C4-2B (cell line): ENCODE results near the gene MITF.

Source experiments
- ZFX ChIP-seq: fragments of 450-650 bp; IDR thresholded peaks from 2 replicates; pipeline ENCODE4 v1.6.1; 2017
- TF ChIP-seq, protein P1 (sequence below): fragments of 450-650 bp; conservative IDR thresholded peaks from 2 replicates; pipeline ENCODE4 v1.5.1; 2017; ENCODE audit warnings: mild to moderate bottlenecking

- TF ChIP-seq, protein P1, sequence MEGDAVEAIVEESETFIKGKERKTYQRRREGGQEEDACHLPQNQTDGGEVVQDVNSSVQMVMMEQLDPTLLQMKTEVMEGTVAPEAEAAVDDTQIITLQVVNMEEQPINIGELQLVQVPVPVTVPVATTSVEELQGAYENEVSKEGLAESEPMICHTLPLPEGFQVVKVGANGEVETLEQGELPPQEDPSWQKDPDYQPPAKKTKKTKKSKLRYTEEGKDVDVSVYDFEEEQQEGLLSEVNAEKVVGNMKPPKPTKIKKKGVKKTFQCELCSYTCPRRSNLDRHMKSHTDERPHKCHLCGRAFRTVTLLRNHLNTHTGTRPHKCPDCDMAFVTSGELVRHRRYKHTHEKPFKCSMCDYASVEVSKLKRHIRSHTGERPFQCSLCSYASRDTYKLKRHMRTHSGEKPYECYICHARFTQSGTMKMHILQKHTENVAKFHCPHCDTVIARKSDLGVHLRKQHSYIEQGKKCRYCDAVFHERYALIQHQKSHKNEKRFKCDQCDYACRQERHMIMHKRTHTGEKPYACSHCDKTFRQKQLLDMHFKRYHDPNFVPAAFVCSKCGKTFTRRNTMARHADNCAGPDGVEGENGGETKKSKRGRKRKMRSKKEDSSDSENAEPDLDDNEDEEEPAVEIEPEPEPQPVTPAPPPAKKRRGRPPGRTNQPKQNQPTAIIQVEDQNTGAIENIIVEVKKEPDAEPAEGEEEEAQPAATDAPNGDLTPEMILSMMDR: no peak
- TF ChIP-seq ZFX: no peak
These were observed 212.4 kb downstream of the MITF start for GRCh38 chr3:69951616-69952015.
